Activated T-cell treated with anti-CD3 and anti-CD28 coated beads, Interleukin-2, amount 50 U/mL, for 72 hours (primary cell): ENCODE data around the gene PGLYRP1. TPM values are rescaled to one million over a fixed set of nuclear protein-coding genes. Genes with fewer than 3 reads are reported as not detected.

Experiments used
- ATAC-seq, 2 donors: fragments of 150-1000 bp; cut with Tn5 transposase; replicated peaks in 1 of 2; 2 replicates each; pipeline ENCODE4 v1.10.0; 2021; ENCODE audit warnings: moderate library complexity in 2 of 2, mild to moderate bottlenecking in 1 of 2
- DNase-seq, 2 donors: peaks; one replicate each; pipeline ENCODE4 v3.0.0; 2021 to 2022; ENCODE audit warnings: mixed read lengths in 1 of 2
- H3K27ac Mint-ChIP-seq: one replicate; pipeline ENCODE4 v1.8.0; 2022; ENCODE audit warnings: mild to moderate bottlenecking, moderate library complexity, mixed read lengths
- H3K27me3 Mint-ChIP-seq: one replicate; pipeline ENCODE4 v1.8.0; 2022; ENCODE audit warnings: low read depth, mixed read lengths
- H3K36me3 Mint-ChIP-seq, 2 donors: one replicate each; pipeline ENCODE4 v1.8.0; 2022; ENCODE audit warnings: mixed read lengths in 2 of 2, mild to moderate bottlenecking in 1 of 2; ENCODE audit not compliant: insufficient read depth in 2 of 2
- H3K4me1 Mint-ChIP-seq: one replicate; pipeline ENCODE4 v1.8.0; 2022; ENCODE audit warnings: low read depth, mixed read lengths
- H3K4me3 Mint-ChIP-seq, 2 donors: one replicate each; pipeline ENCODE4 v1.8.0; 2022; ENCODE audit warnings: mild to moderate bottlenecking in 2 of 2, mixed read lengths in 2 of 2, moderate library complexity in 2 of 2
- H3K9me3 Mint-ChIP-seq, 2 donors: one replicate each; pipeline ENCODE4 v1.8.0; 2022; ENCODE audit warnings: mixed read lengths in 2 of 2
- total RNA-seq, 2 donors: library from RNA; stranded (reverse); gene quantifications; one replicate each; pipeline ENCODE4 v1.2.3, GENCODE V29; 2022

The PGLYRP1 gene
- total RNA-seq, 2 donors from 2014 or later: not detected

- Mint-ChIP-seq H3K27me3 (peaks cover 32% of the 10 kb centered on the region), H3K4me3 (no peak overlapping the region), H3K36me3 (no peaks in the 10 kb centered on the region), H3K27ac (no peak overlapping the region), H3K9me3 (peaks cover 0 to 2% of the 10 kb centered on the region in 2 donors), H3K4me1 (peaks cover 5% of the 10 kb centered on the region)
- ATAC-seq (no peak), DNase-seq (no peak)
Measured at GRCh38 chr19:45985321-45985720, 37.5 kb downstream of the PGLYRP1 start.

GRCh38 chr19:45981350-45981749 is 41.5 kb downstream of the PGLYRP1 start:
- Mint-ChIP-seq H3K36me3 (no peaks in the 10 kb centered on the region), H3K27ac (no peak overlapping the region), H3K9me3 (peaks cover 0 to 2% of the 10 kb centered on the region in 2 donors), H3K4me1 (no peaks in the 10 kb centered on the region), H3K27me3 (peaks cover 29% of the 10 kb centered on the region), H3K4me3 (no peak overlapping the region)
- ATAC-seq: no peak
- no peak for DNase-seq

- DNase-seq (no peak), ATAC-seq (no peak)
- H3K4me1 Mint-ChIP-seq: no peaks in the 10 kb centered on the region
- H3K36me3 Mint-ChIP-seq: peaks cover 0 to 1% of the 10 kb centered on the region in 2 donors
- H3K27ac Mint-ChIP-seq: no peak overlapping the region
- no peaks in the 10 kb centered on the region for H3K9me3 Mint-ChIP-seq
- H3K27me3 Mint-ChIP-seq: peaks cover 49% of the 10 kb centered on the region
- H3K4me3 Mint-ChIP-seq: no peak overlapping the region
Measured at GRCh38 chr19:45978156-45978555, 44.7 kb downstream of the PGLYRP1 start.

- no peaks in the 10 kb centered on the region for H3K9me3 Mint-ChIP-seq
- peaks cover 15% of the 10 kb centered on the region for H3K4me1 Mint-ChIP-seq
- no peak overlapping the region for H3K27ac Mint-ChIP-seq
- H3K4me3 Mint-ChIP-seq: no peak overlapping the region
- peaks cover 66% of the 10 kb centered on the region for H3K27me3 Mint-ChIP-seq
- no peak for ATAC-seq
- peaks cover 0 to 1% of the 10 kb centered on the region in 2 donors for H3K36me3 Mint-ChIP-seq
- DNase-seq: no peak
Measured at GRCh38 chr19:45976178-45976577, 46.7 kb downstream of the PGLYRP1 start.

- no peak for ATAC-seq
- H3K4me3 Mint-ChIP-seq: no peak overlapping the region
- peaks cover 18% of the 10 kb centered on the region for H3K4me1 Mint-ChIP-seq
- no peak overlapping the region for H3K27ac Mint-ChIP-seq
- peaks cover 73% of the 10 kb centered on the region for H3K27me3 Mint-ChIP-seq
- H3K36me3 Mint-ChIP-seq: peaks cover 0 to 1% of the 10 kb centered on the region in 2 donors
- DNase-seq: no peak
- no peaks in the 10 kb centered on the region for H3K9me3 Mint-ChIP-seq
Measured at GRCh38 chr19:45975306-45976070, 47.4 kb downstream of the PGLYRP1 start.

GRCh38 chr19:45973553-45974338 is 49.1 kb downstream of the PGLYRP1 start, which contains the start of gene NOVA2:
Gene NOVA2 (minus strand): TSS chr19:45973865. CDS start chr19:45973351, 514 bp downstream.
- Mint-ChIP-seq H3K4me3 (peak within 1 kb of the TSS; percentile 29 to 57), H3K27ac (no peak within 1 kb of the TSS), H3K9me3 (no peaks in the 10 kb centered on the region), H3K4me1 (peaks cover 18% of the 10 kb centered on the region), H3K36me3 (peaks cover 1% of the 10 kb centered on the region in 2 donors), H3K27me3 (peaks cover 80% of the 10 kb centered on the region)
- DNase-seq: peak; percentile 56 to 75
- peak; percentile 66 to 72 for ATAC-seq

GRCh38 chr19:45972947-45973540 is 49.8 kb downstream of the PGLYRP1 start:
- H3K9me3 Mint-ChIP-seq: no peaks in the 10 kb centered on the region
- peak overlapping the region in 1 of 2 donors; percentile 57 for H3K4me3 Mint-ChIP-seq
- peaks cover 1% of the 10 kb centered on the region in 2 donors for H3K36me3 Mint-ChIP-seq
- ATAC-seq: no peak
- DNase-seq: no peak
- H3K27me3 Mint-ChIP-seq: peaks cover 81% of the 10 kb centered on the region
- H3K4me1 Mint-ChIP-seq: peaks cover 18% of the 10 kb centered on the region
- H3K27ac Mint-ChIP-seq: no peak overlapping the region

- Mint-ChIP-seq H3K4me1 (peaks cover 18% of the 10 kb centered on the region), H3K27me3 (peaks cover 81% of the 10 kb centered on the region), H3K4me3 (peak overlapping the region; percentile 4 to 57), H3K27ac (no peak overlapping the region), H3K9me3 (no peaks in the 10 kb centered on the region), H3K36me3 (peaks cover 1% of the 10 kb centered on the region in 2 donors)
- peak; percentile 71 to 75 for ATAC-seq
- peak; percentile 34 to 40 for DNase-seq
Measured at GRCh38 chr19:45972081-45972946, 50.5 kb downstream of the PGLYRP1 start.

- DNase-seq (no peak), ATAC-seq (no peak)
- peaks cover 77% of the 10 kb centered on the region for H3K27me3 Mint-ChIP-seq
- H3K4me1 Mint-ChIP-seq: peaks cover 18% of the 10 kb centered on the region
- peaks cover 1% of the 10 kb centered on the region in 2 donors for H3K36me3 Mint-ChIP-seq
- no peak overlapping the region for H3K4me3 Mint-ChIP-seq
- no peak overlapping the region for H3K27ac Mint-ChIP-seq
- H3K9me3 Mint-ChIP-seq: no peaks in the 10 kb centered on the region
Measured at GRCh38 chr19:45971260-45971902, 51.5 kb downstream of the PGLYRP1 start.

- Mint-ChIP-seq H3K36me3 (peaks cover 1% of the 10 kb centered on the region in 2 donors), H3K4me1 (peaks cover 18% of the 10 kb centered on the region), H3K27ac (no peak overlapping the region), H3K4me3 (no peak overlapping the region), H3K27me3 (peaks cover 77% of the 10 kb centered on the region), H3K9me3 (no peaks in the 10 kb centered on the region)
- DNase-seq (no peak), ATAC-seq (no peak)
Measured at GRCh38 chr19:45969676-45970075, 53.2 kb downstream of the PGLYRP1 start.
